ENCODE data around the gene TLL2.

Gene TLL2

GRCh38 chr10:96415150-96415890, 98.4 kb downstream of the TLL2 start:
- Mint-ChIP-seq H3K36me3 (no peaks in the 10 kb centered on the region), H3K27ac (no peak overlapping the region), H3K9me3 (no peaks in the 10 kb centered on the region), H3K4me3 (no peak overlapping the region), H3K27me3 (peaks cover 12 to 16% of the 10 kb centered on the region in 2 donors), H3K4me1 (no peaks in the 10 kb centered on the region)
- DNase-seq (no peak), ATAC-seq (replicated peaks) (no peak)

GRCh38 chr10:96414303-96414702, 99.4 kb downstream of the TLL2 start:
- no peaks in the 10 kb centered on the region for H3K4me1 Mint-ChIP-seq
- DNase-seq (no peak), ATAC-seq (replicated peaks) (no peak)
- H3K27me3 Mint-ChIP-seq, result peaks cover 12 to 14% of the 10 kb centered on the region in 2 donors
- no peak overlapping the region for H3K27ac Mint-ChIP-seq
- H3K4me3 Mint-ChIP-seq, result no peak overlapping the region
- no peaks in the 10 kb centered on the region for H3K9me3 Mint-ChIP-seq
- no peaks in the 10 kb centered on the region for H3K36me3 Mint-ChIP-seq

GRCh38 chr10:96413151-96413787, 100.5 kb downstream of the TLL2 start:
- no peak overlapping the region for H3K4me3 Mint-ChIP-seq
- DNase-seq (no peak), ATAC-seq (replicated peaks) (no peak)
- no peaks in the 10 kb centered on the region for H3K36me3 Mint-ChIP-seq
- H3K4me1 Mint-ChIP-seq, result no peaks in the 10 kb centered on the region
- H3K27ac Mint-ChIP-seq, result no peak overlapping the region
- H3K9me3 Mint-ChIP-seq, result no peaks in the 10 kb centered on the region
- peaks cover 16 to 19% of the 10 kb centered on the region in 2 donors for H3K27me3 Mint-ChIP-seq

- Mint-ChIP-seq H3K27ac (no peak overlapping the region), H3K4me1 (no peaks in the 10 kb centered on the region), H3K9me3 (no peaks in the 10 kb centered on the region), H3K27me3 (peaks cover 26 to 33% of the 10 kb centered on the region in 2 donors), H3K36me3 (no peaks in the 10 kb centered on the region), H3K4me3 (no peak overlapping the region)
- no peak for ATAC-seq (replicated peaks)
- no peak for DNase-seq
Measured at GRCh38 chr10:96411716-96412320, 101.9 kb downstream of the TLL2 start.

GRCh38 chr10:96410296-96410695, 103.4 kb downstream of the TLL2 start:
- no peak for DNase-seq
- no peak overlapping the region for H3K27ac Mint-ChIP-seq
- H3K27me3 Mint-ChIP-seq, result peaks cover 40 to 43% of the 10 kb centered on the region in 2 donors
- no peak overlapping the region for H3K4me3 Mint-ChIP-seq
- H3K36me3 Mint-ChIP-seq, result no peaks in the 10 kb centered on the region
- H3K9me3 Mint-ChIP-seq, result no peaks in the 10 kb centered on the region
- no peak for ATAC-seq (replicated peaks)
- H3K4me1 Mint-ChIP-seq, result no peaks in the 10 kb centered on the region

- no peak for DNase-seq
- no peaks in the 10 kb centered on the region for H3K36me3 Mint-ChIP-seq
- H3K27me3 Mint-ChIP-seq, result peaks cover 41 to 42% of the 10 kb centered on the region in 2 donors
- no peak overlapping the region for H3K4me3 Mint-ChIP-seq
- H3K9me3 Mint-ChIP-seq, result no peaks in the 10 kb centered on the region
- ATAC-seq (replicated peaks), result no peak
- no peak overlapping the region for H3K27ac Mint-ChIP-seq
- H3K4me1 Mint-ChIP-seq, result no peaks in the 10 kb centered on the region
Measured at GRCh38 chr10:96408201-96408600, 105.5 kb downstream of the TLL2 start.

- Mint-ChIP-seq H3K27me3 (peaks cover 36% of the 10 kb centered on the region in 2 donors), H3K4me3 (no peak overlapping the region), H3K36me3 (no peaks in the 10 kb centered on the region), H3K9me3 (no peaks in the 10 kb centered on the region), H3K4me1 (no peaks in the 10 kb centered on the region), H3K27ac (no peak overlapping the region)
- DNase-seq (no peak), ATAC-seq (replicated peaks) (no peak)
Measured at GRCh38 chr10:96407560-96408069, 106.1 kb downstream of the TLL2 start.

- Mint-ChIP-seq H3K27me3 (peaks cover 34 to 35% of the 10 kb centered on the region in 2 donors), H3K9me3 (no peaks in the 10 kb centered on the region), H3K4me3 (no peak overlapping the region), H3K36me3 (no peaks in the 10 kb centered on the region), H3K27ac (no peak overlapping the region), H3K4me1 (no peaks in the 10 kb centered on the region)
- no peak for DNase-seq
- ATAC-seq (replicated peaks), result no peak
Measured at GRCh38 chr10:96406091-96406490, 107.6 kb downstream of the TLL2 start.

GRCh38 chr10:96402417-96403305, 111.1 kb downstream of the TLL2 start:
- H3K4me3 Mint-ChIP-seq, result no peak overlapping the region
- H3K9me3 Mint-ChIP-seq, result no peaks in the 10 kb centered on the region
- no peak for DNase-seq
- no peak for ATAC-seq (replicated peaks)
- H3K27me3 Mint-ChIP-seq, result peaks cover 39 to 43% of the 10 kb centered on the region in 2 donors
- no peak overlapping the region for H3K27ac Mint-ChIP-seq
- H3K4me1 Mint-ChIP-seq, result no peaks in the 10 kb centered on the region
- no peaks in the 10 kb centered on the region for H3K36me3 Mint-ChIP-seq

- Mint-ChIP-seq H3K27ac (no peak overlapping the region), H3K4me3 (no peak overlapping the region), H3K27me3 (peaks cover 29 to 32% of the 10 kb centered on the region in 2 donors), H3K9me3 (no peaks in the 10 kb centered on the region), H3K4me1 (no peaks in the 10 kb centered on the region), H3K36me3 (no peaks in the 10 kb centered on the region)
- ATAC-seq (replicated peaks) (no peak), DNase-seq (no peak)
Measured at GRCh38 chr10:96401036-96401435, 112.7 kb downstream of the TLL2 start.

- Mint-ChIP-seq H3K27me3 (peaks cover 27 to 28% of the 10 kb centered on the region in 2 donors), H3K9me3 (no peaks in the 10 kb centered on the region)
- no peak for ATAC-seq (replicated peaks)
Measured at GRCh38 chr10:96400465-96400864, 113.3 kb downstream of the TLL2 start.

GRCh38 chr10:96397902-96398301, 115.8 kb downstream of the TLL2 start:
- ATAC-seq (replicated peaks), result no peak
- Mint-ChIP-seq H3K36me3 (no peaks in the 10 kb centered on the region), H3K27ac (no peak overlapping the region), H3K27me3 (peaks cover 24 to 27% of the 10 kb centered on the region in 2 donors), H3K9me3 (no peaks in the 10 kb centered on the region), H3K4me1 (peaks cover 0 to 2% of the 10 kb centered on the region in 2 donors), H3K4me3 (no peak overlapping the region)
- no peak for DNase-seq

More at GRCh38 chr10:96400465-96400864, 113.3 kb downstream of the TLL2 start:
- no peak for DNase-seq
- no peak overlapping the region for H3K27ac Mint-ChIP-seq
- H3K4me1 Mint-ChIP-seq, result peaks cover 0 to 2% of the 10 kb centered on the region in 2 donors
- H3K4me3 Mint-ChIP-seq, result no peak overlapping the region
- H3K36me3 Mint-ChIP-seq, result no peaks in the 10 kb centered on the region

GRCh38 chr10:96395931-96396877, 117.5 kb downstream of the TLL2 start:
- Mint-ChIP-seq H3K4me3 (no peak overlapping the region), H3K27me3 (peaks cover 20 to 22% of the 10 kb centered on the region in 2 donors), H3K9me3 (no peaks in the 10 kb centered on the region), H3K4me1 (peaks cover 0 to 2% of the 10 kb centered on the region in 2 donors), H3K36me3 (no peaks in the 10 kb centered on the region), H3K27ac (no peak overlapping the region)
- peak; percentile 92 to 96 for ATAC-seq (replicated peaks)
- peak; percentile 30 for DNase-seq
